Measurements from ENCODE around the gene APOC3.

Gene APOC3

DNA sequence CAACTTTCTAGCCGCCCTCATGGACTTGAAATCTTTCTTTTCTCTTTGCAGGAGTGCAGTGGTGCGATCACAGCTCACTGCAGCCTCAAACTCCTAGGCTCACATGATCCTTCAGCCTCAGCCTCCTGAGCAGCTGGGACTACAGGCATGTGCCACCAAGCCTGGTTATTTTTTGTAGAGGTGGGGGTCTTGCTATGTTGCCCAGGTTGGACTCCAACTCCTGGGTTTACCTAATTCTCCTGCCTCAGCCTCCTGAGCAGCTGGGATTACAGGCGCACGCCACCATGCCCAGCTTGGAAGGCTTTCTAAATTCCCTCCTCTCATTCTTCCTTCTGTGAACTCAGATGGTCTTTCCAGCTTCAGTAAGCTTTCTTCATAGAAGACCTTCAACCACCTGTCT is 12.4 kb downstream of the APOC3 start:
- H3K4me3 ChIP-seq (ENCODE audit: low read depth, low read length), result no peak overlapping the region
- no peak for DNase-seq (ENCODE audit: low read depth)

DNA sequence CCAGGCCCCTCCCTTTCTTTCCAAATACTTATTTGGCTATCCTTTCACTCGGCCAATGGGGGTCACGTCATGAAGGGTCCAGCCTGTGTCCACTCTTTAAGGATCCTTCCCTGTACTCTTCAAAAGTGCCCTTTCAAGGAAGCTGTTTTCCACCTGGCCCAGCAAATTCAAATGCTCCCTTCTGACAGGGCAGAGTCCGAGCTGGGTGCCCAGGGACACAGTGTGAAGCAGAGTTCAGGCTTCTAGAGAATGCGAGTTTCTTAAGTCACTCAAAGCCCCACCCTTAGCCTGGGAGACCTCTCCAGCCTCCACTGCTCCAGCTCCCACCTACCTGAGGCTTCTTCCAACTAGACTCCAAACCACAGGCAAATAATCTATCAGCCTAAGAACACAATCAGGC is 13.2 kb downstream of the APOC3 start:
- no peak overlapping the region for H3K4me3 ChIP-seq (ENCODE audit: low read depth, low read length)
- DNase-seq (ENCODE audit: low read depth), result no peak

DNA sequence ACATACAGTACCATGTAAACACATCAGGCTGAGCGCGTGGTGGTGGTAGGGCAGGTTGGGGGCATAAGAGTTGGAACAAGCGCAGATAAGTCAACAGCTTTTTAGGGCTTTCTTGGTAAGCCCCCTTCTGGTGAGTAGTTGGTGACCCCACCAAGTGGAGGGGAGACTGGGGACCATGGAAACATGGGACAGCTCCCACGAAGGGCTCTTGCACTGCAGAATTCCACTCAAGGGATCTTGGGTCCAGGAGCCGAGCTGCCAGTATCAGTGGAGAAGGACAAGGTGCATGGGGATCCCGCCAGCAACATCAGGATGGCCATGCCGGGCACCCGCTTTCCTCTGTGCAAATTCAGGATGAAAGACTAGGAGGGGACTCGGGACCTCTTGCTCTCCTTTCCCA is 14.0 kb downstream of the APOC3 start:
- DNase-seq (ENCODE audit: low read depth), result no peak
- H3K4me3 ChIP-seq (ENCODE audit: low read depth, low read length), result no peak overlapping the region

DNA sequence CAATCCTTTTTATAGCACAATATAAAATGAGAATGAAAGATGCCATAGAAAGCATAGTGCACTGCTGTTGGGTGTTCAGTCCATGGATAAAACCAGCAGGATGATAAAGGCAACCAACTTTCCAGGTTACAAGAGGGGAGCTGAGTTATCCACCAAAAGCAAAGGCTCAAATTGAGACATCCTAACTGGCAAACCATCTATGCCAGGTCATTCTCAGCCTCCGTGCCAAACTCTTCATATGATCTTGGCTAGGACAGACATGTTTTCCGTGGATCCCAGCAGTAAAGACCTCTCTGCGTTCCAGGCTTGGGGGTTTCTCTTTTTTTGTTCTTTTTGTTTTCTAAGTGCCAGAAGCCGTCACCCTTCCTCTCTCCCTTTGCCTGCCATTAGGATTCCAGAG is 15.0 kb downstream of the APOC3 start:
- no peak for DNase-seq (ENCODE audit: low read depth)
- no peak overlapping the region for H3K4me3 ChIP-seq (ENCODE audit: low read depth, low read length)

DNA sequence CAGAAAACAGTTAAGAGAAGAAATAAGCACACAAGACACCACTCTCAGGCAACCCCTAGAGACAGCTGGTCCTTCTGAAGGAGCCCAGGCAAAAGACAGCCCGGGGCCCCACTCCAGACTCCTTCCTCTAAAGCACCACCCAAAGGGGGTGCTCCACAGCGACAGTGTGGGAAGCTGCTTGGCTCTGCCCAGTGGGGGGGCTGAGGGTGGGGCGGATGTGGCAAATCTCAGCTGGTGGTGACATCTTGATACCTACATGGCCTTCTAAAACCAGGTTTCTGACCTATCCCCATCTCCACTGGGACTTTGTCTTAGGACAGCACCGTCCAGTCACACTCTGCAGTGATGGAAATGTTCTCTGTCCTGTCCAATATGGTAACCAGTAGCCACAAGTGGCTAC is 17.9 kb downstream of the APOC3 start:
- DNase-seq (ENCODE audit: low read depth), result no peak
- H3K4me3 ChIP-seq (ENCODE audit: low read depth, low read length), result no peak overlapping the region

DNA sequence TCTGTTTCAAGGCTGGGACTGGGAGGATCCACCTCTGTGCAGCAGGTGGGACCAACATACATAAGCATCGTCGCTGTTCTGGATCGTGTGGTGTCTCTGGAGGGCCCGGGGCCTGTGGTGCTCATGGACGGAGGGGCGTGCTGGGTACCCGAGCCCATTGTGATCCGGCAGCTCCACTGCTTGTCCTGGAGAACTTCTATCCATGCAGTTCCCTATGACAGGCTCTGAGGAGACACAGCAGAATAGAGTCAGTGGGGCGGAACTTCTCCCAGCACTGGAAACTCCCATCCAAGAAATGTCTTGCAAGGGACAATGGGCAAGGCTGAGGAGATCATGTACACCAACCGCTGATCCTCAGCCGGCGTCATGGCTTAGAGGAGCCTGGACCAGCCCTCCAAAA is 19.4 kb downstream of the APOC3 start:
- no peak overlapping the region for H3K4me3 ChIP-seq (ENCODE audit: low read depth, low read length)
- no peak for DNase-seq (ENCODE audit: low read depth)

DNA sequence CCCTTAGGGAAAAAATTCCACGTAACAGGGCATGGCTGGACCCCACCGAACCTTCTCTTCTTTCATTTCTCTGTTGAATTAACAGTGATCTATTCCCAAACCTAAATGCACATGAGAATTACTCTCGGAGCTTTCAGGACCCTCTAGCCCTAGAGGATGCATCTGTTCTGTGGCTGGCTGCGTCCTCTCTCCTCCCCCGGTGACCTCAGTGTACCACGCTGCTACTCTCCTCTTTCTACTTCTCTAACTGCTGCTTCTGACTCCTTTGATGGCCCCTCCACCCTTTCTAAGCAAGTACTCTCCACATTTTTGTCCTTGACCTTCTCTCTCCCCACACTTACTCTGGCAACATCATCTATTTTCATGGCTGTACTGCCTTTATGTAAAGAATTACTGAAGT is 19.8 kb downstream of the APOC3 start:
- H3K4me3 ChIP-seq (ENCODE audit: low read depth, low read length), result no peak overlapping the region

DNA sequence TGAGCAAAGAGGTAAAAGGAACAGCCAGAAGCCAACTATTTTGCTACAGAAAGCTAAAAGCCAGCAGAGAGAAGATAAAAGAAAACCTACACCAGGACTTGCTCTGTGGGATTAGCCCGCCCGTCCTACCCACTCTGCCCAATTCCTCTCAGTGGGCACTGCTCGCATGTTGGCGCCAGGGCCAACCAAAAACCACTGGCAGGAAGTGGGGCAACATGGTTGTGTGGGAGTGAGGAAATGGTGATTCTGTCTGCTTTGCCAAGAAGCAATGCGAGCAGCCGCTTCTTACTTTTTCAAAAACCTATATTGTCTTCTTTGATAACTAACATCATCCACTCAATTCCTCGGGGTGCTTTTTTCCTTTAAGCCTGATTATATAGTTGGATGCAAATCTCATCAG is 21.9 kb downstream of the APOC3 start:
- no peak for DNase-seq (ENCODE audit: low read depth)
- H3K4me3 ChIP-seq (ENCODE audit: low read depth, low read length), result no peak overlapping the region

More for the DNA sequence above, 19.8 kb downstream of the APOC3 start:
- DNase-seq (ENCODE audit: low read depth), result no peak

DNA sequence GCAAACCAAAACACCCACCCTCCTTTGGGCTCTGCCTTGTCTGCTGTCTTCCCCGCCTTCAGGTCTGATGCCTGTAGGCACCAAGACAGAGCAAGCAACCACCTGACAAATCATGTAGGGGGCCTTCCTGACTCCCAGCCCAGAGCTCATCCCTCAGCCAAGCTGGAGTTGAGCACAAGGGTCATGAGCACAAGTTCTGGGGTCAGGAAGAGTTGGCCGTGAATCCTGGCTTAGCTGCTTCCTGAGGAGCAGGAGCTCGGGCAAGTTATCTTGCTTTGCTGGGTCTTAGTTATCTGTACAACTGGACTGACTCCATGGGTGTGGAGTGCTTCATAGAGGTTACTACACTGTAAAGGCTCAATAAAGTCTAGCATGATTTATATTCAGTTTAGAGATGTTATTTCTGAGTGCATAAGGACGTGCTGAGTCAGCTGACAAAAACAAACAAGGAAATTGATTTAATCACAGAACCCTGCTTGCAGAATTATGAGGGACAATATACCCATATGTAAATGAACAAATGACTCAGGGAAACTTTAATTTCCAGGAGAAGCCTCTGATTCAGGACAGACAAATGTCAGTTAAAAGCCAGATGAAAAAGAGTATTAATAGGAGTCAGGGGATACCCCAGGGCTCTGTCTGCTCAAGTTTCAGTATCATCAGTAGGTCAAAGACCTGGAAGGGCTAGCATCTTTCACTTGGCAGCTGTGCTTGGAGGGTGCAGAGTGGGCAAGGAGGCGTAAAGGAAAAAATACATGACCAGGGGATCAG is 22.7 kb downstream of the APOC3 start:
- DNase-seq (ENCODE audit: low read depth), result no peak
- no peak overlapping the region for H3K4me3 ChIP-seq (ENCODE audit: low read depth, low read length)

DNA sequence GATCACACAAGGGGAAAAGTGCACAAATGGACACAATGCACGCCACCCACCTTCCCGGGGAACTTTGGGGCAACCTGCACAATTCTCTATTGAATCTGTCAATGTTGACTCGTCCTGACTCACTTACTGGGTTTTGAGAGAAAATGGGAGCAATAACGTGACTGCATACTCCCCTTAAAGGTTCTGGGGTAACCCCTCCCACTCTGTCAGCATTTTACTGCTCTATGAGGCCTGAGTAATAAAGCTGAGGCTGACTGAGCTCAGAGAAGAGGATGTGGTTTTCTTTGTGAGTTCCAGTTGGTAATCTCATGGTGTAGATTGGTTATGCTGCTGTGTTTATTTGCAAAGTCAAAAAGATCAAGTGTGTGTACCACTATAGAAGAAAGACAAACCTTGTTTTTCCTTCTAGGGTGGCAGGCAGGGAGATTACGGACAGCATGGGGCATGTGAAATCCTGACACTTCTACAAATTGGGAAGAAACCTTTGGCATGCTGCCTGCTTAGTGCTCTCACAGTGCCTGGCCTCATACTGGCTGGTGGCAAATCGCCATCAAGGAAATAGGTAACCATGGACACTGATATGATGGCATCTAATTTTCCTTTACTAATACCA is 23.9 kb downstream of the APOC3 start:
- DNase-seq (ENCODE audit: low read depth), result peak; percentile 72
- no peak overlapping the region for H3K4me3 ChIP-seq (ENCODE audit: low read depth, low read length)

DNA sequence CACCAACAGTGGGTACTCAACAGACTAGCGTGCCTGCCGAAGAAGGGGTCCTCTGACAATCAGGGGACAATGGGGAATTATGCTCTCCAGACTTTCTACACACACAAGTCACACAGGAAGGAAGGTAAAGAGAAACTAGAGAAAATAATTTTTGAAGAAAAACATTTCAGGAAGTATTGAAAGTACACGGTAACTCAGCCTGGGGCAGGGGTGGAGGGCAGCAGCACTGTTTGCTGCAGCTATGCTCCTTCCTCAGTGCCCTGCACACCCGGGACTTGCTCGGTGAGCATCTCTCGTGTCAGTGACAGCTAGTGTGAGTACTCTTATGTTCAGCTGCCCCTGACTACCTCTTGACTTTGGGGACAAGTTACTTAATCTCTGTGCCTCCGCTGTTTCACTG is 25.7 kb downstream of the APOC3 start:
- no peak overlapping the region for H3K4me3 ChIP-seq (ENCODE audit: low read depth, low read length)
- DNase-seq (ENCODE audit: low read depth), result no peak

DNA sequence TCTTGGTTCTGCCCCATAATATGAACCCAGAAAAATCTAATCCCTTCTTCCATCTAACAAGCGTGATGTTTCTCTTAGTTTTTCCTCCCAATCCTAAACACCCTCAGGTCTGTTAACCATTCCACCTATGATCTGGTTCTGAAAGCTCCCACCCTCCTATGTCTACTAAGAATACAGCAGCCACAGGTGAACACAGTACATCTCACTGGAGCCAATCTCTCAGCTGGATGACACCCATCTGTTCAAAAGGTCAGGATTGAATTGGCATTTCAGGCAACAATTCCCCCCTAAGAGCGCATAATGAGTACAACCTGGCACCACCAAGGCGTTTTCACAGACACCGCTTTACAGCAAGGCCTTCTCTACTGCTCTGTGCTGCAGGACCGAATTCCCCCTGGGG is 26.7 kb downstream of the APOC3 start:
- H3K4me3 ChIP-seq (ENCODE audit: low read depth, low read length), result no peak overlapping the region
- no peak for DNase-seq (ENCODE audit: low read depth)

DNA sequence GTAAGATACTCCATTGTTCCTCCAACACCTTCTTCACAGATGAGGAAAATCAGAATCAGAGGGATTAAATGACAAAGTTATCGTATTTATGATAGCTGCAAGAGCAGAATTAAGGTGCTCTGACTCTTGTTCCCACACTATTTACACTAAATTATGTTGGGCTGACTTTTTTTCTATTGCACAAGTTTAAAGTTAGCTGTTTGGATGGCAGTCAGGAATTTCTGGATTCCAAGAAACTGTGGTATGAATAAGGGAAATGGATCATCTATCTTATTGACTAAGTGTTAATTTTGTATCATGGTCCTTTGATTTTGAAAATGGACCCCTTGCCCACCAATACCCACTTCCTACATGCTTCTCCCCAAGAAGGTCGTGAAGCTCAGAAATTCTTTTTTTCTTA is 27.6 kb downstream of the APOC3 start:
- H3K4me3 ChIP-seq (ENCODE audit: low read depth, low read length), result no peak overlapping the region
- no peak for DNase-seq (ENCODE audit: low read depth)

DNA sequence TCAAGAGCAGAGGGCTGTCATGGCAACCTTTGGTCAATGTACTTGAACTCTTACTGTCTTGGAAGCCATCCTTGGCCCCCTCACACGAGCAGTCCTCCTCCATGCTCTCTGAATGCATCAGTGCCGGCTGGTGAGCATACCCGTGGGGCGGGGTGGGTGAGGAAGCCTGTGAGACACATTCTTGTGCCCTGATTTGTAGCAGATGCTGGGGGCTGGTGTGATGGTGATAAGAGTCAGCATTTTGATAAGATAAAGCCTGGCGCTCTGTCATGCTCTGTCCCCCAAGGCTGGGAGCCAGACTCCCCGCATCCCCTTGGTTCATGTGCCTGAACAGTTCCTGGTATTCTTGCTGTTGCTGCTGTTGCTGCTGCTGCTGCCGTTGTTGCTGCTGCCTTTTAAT is 28.2 kb downstream of the APOC3 start:
- no peak overlapping the region for H3K4me3 ChIP-seq (ENCODE audit: low read depth, low read length)
- no peak for DNase-seq (ENCODE audit: low read depth)

DNA sequence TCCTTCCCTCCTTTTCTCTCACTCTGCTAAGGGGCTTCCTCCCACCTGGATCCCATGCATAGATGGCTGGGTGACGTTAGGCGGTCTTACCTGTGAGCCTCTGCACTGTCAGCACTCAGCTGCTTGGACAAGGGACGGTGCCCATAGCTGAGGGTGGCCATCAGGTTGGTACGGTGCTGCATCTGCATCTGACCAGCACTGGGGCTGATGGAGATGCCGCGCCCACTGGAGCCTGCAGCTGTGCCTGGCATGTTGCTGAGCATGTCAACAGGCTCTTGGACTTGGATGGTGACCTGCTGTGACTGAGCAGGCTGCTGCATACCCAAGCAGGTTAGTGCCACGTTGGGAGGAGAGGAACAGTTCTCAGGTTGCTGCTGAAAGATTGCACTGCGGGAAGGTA is 29.5 kb downstream of the APOC3 start:
- H3K4me3 ChIP-seq (ENCODE audit: low read depth, low read length), result no peak overlapping the region
- no peak for DNase-seq (ENCODE audit: low read depth)

DNA sequence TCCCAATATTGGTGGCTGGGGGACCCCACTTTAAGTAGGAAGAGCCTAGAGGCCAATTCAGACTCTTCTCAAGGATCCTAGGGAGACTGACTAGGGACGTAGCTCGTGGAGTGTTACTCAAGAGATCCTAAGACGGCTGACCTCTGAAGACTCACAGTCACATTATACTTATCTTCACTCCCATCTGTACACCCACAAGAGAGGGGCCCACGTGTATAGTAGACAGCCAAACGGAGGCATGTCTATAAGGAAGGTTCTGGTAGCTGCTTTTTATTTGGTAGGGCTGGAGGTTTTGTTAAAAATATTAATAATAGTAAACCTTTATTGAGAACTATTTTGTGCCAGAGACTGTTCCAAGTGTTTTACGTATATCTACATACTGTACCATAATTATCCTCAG is 30.6 kb downstream of the APOC3 start:
- no peak overlapping the region for H3K4me3 ChIP-seq (ENCODE audit: low read depth, low read length)
- no peak for DNase-seq (ENCODE audit: low read depth)

DNA sequence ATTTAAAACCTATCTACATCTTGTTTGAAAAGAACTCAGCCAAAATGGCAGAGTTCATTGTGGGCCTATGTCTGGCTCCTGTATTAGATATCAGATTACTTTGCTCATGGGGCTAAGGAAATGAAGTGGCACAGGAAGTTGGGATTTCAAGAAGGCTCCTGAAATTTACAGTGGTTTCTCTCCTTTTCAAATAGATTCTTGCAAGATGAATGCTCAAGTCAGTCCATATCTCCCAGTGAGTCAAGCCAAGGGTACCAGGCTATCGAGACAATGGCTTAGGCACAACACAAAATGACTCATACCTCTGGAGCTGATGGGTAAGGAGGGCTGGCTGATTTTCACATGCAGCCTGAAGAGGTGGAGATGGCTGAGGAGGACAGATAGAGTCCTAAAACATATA is 31.8 kb downstream of the APOC3 start:
- peak; percentile 31 for DNase-seq (ENCODE audit: low read depth)
- no peak overlapping the region for H3K4me3 ChIP-seq (ENCODE audit: low read depth, low read length)

DNA sequence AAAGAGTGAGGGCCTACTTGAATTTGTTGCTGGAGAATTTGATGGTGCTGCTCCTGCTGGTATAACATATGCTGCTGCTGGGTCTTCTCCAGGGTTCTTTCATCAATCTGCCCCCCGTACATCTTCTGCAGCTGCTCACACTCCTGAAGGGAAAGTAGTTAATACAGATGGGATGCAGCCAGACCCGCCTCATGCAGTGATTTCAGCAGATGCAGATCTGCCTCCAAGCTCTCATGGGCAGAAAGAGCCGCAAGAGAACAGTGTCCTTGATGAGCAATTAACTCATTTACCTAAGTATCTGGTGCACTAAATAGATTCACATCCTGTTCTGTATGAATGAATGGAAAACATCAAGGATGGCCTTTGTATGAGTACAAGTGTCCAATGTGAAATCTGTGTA is 32.5 kb downstream of the APOC3 start:
- no peak overlapping the region for H3K4me3 ChIP-seq (ENCODE audit: low read depth, low read length)
- no peak for DNase-seq (ENCODE audit: low read depth)

DNA sequence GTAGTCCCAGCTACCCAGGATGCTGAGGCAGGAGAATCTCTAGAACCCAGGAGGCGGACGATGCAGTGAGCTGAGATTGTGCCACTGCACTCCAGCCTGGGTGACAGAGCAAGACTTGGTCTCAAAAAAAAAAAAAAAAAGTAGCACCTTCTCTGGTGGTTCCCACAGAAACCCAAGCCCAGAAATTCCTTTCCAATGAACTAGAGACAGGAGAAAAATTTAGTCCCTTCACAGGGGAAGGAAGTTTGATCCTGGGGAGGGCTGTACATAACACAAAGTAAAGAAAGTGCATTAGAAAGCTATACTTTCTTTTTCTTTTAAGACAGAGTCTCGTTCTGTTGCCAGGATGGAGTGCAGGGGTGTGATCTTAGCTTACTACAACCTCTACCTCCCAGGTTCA is 33.2 kb downstream of the APOC3 start:
- no peak overlapping the region for H3K4me3 ChIP-seq (ENCODE audit: low read depth, low read length)
- no peak for DNase-seq (ENCODE audit: low read depth)

DNA sequence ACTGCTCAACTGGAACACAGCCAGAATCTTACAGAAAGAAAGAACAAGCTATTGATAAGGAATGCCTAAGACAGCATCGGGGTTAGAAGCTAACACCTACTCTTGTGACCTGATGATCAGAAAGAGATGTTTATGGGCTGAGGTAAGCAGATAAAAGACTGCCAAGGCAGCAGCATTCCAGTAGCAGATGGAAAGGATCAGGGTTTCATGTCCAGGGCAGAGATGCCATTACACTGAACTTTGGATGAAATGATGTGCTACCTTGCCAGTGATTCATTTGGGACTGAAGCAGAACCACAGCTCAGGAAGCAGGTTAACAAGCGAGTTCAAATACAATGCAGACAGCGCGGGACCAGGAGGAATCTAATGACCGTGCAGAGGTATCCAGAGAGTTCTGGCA is 34.8 kb downstream of the APOC3 start:
- no peak overlapping the region for H3K4me3 ChIP-seq (ENCODE audit: low read depth, low read length)
- DNase-seq (ENCODE audit: low read depth), result no peak

DNA sequence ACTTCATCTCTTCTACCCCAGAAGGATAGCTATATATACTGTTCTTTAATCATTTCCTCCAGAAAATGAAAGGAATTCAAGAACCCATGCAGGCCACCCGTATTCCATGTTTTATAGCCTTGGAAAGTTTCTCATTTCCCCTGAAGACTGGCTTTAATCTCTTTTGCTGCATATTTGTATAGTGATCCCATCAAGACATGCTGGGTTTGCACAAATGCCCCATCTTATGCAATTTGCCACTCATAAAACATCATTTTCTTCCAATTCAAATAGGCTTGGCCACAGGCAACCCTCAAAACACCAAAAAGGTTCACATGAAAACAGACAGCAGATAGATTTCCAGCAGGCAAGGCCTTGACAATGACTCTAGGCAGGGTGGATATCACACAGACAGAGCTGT is 36.0 kb downstream of the APOC3 start:
- H3K4me3 ChIP-seq (ENCODE audit: low read depth, low read length), result no peak overlapping the region
- no peak for DNase-seq (ENCODE audit: low read depth)

Data from skeletal muscle cell (primary cell).